ENCODE measurements around the gene HSDL2.
"Not testable (repeated sequence)": the region's sequence is repeated elsewhere in the genome, so short reads cannot be mapped to it uniquely, and the experiment has no call there.

HSDL2 gene

GRCh38 chr9:112503170-112503569 is 123.3 kb downstream of the HSDL2 start:
- DNase-seq = no peak

- DNase-seq = no peak
These were observed 125.2 kb downstream of the HSDL2 start for GRCh38 chr9:112505086-112505485.

- no peak for DNase-seq
These were observed 125.7 kb downstream of the HSDL2 start for GRCh38 chr9:112505607-112506006.

DNA sequence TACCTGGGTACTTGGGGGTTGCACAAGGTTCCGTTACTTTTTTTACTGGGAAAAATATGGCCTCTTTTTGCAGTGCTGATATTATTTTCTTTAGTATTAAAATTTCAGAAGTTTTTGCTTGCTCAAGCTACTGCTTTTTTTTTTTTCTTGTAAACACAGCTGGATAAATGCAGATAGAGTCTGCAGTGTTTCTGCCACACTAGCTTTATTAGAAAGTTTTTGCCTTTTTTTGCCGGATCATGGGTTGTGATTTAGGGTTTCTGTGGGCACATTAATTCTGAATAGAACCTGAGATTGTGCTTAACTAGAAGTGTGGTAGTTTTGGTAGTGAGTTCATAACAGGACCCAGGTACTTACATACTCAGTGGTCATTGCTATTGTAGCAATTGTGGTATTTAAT is 126.7 kb downstream of the HSDL2 start:
- DNase-seq = no peak

DNA sequence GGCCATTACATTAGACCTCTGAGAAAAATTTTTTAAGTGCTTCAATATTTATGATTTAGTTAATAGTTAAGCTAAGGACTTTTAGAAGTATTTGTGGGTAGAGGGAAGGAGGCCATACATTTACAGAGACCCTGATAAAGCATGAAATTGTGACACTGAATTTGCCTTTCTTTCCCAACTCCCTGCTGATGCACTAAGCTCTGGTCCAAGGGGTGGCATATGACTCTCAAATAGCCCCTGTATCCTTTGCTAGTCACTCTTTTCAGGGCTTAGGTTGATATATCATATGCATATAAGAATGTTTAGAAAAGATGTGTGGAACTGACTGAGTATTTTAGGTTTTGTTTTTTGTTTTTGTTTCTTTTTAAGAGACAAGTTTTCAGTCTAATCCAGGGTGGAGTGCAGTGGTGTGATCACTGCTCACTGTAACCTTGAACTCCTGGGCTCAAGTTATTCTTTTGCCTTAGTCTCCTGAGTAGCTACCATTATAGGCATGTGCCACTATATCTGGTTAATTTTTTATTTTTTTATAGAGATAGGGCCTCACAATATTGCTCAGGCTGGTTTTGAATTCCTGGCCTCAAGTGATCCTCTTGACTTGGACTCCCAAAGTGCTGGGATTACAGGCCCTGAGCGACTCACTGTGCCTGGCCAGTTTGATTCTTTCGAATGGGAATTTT is 127.2 kb downstream of the HSDL2 start:
- no peak for DNase-seq

DNA sequence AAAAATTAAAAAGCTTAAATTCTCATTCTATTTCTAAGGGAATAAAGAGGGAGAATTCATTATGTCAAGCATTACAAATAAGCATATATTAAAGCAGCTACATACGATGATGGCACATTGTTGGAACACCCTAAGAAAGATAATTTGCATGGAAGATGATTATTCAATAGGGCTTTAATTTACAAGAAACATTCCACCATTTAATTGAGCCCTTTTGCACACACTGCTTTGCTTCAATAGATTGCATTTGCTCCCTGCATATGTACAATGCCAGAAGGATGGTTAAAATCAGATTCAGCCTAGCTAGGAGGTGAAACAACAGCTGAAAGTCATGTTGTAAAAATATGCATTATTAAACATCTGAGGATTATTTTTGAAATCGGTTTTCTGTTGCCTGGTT is 128.5 kb downstream of the HSDL2 start:
- DNase-seq = no peak

- DNase-seq = not testable (repeated sequence)
These were observed 132.5 kb downstream of the HSDL2 start for GRCh38 chr9:112512377-112512776.

GRCh38 chr9:112516769-112517168 is 136.9 kb downstream of the HSDL2 start:
- DNase-seq = no peak

DNA sequence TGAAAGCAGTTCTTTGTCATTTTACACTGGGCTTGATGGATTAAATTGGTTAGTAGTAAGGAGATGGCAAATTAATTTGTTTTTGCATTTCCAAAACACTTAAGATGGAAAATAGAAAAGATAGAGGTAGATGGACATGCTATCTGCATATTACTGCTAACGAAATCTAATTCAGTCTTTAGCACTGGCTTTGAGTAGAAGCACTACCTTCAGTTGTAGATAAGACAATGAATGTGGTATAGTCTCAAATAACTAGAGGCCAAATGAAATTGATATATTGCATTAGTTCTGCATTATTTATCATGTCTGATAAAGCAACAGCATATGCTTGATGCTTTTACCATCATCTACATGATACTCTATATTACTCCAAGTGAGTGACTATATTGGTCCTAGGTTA is 140.2 kb downstream of the HSDL2 start:
- DNase-seq = no peak

GRCh38 chr9:112520656-112521055 is 140.7 kb downstream of the HSDL2 start:
- no peak for DNase-seq

Measured in inflammatory macrophage treated with lipopolysaccharide for 1 hour (primary cell).